ENCODE results near the gene SEMA3G.

DNA sequence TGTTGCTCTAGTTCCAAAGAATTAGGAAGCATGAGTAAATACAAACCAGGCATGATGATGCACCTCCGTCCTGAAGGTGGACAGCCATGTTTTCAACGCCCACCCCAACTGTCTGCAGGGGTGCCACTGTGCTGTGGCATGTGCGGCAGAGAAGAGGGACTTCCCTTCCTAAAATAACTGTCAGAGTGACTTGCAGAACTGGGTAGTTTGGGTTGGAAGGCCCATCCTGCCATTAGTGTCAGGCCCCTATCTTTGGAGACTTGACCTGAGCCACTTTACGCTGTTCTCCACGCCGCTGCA is 32.8 kb upstream of the SEMA3G start:
- TF ChIP-seq SIN3A (IDR thresholded peaks at IDR 0.05; ENCODE audit: borderline replicate concordance, insufficient read depth, low read length) = no peak
- TF ChIP-seq REST (IDR thresholded peaks at IDR 0.05; ENCODE audit: insufficient read depth in 1 of 2, low read depth in 2 of 2, low read length in 2 of 2) = no peak
- no peak for TF ChIP-seq TAF1 (IDR thresholded peaks at IDR 0.05; ENCODE audit: borderline replicate concordance, insufficient read depth, low read length)
- no peak for TF ChIP-seq POLR2AphosphoS5 (IDR thresholded peaks at IDR 0.05; ENCODE audit: low read depth, low read length)
- TF ChIP-seq FOXP2 (optimal IDR thresholded peaks at IDR 0.05; ENCODE audit: borderline replicate concordance, extremely low read depth, extremely low read length, insufficient read depth) = no peak
